Hematopoietic multipotent progenitor cell (in vitro differentiated cells): ENCODE results near the gene CMSS1. TPM values are rescaled to one million over a fixed set of nuclear protein-coding genes. Genes with fewer than 3 reads are reported as not detected.

Experiments
- DNase-seq, 3 donors: peaks; one replicate each; pipeline ENCODE4 v3.0.0-alpha.2; 2011 to 2015; ENCODE audit warnings: low read depth in 2 of 3, low spot score in 2 of 3
- total RNA-seq: library from RNA; depleted of rRNA; stranded (reverse); fragments of >200 nt; gene quantifications from one replicate; pipeline ENCODE4 v1.2.3, GENCODE V29; 2012

Gene CMSS1
- total RNA-seq, 1 donor: 3.2 TPM

GRCh38 chr3:99872923-99873254, 55.2 kb downstream of the CMSS1 start:
- no peak for DNase-seq

- no peak for DNase-seq
Measured at GRCh38 chr3:99873269-99874102, 55.8 kb downstream of the CMSS1 start.

- no peak for DNase-seq
Measured at GRCh38 chr3:99874237-99875002, 56.8 kb downstream of the CMSS1 start.

GRCh38 chr3:99875581-99875928, 57.9 kb downstream of the CMSS1 start:
- DNase-seq: no peak

GRCh38 chr3:99875929-99876841, 58.5 kb downstream of the CMSS1 start:
- DNase-seq: peak; percentile 46 to 83 (median 77)

- DNase-seq: no peak
Measured at GRCh38 chr3:99877031-99877579, 59.4 kb downstream of the CMSS1 start.

GRCh38 chr3:99878005-99878404, 60.3 kb downstream of the CMSS1 start:
- no peak for DNase-seq

GRCh38 chr3:99879275-99879674, 61.6 kb downstream of the CMSS1 start:
- DNase-seq: no peak

- no peak for DNase-seq
Measured at GRCh38 chr3:99881121-99881524, 63.5 kb downstream of the CMSS1 start.

- no peak for DNase-seq
Measured at GRCh38 chr3:99882436-99883137, 64.9 kb downstream of the CMSS1 start.

- no peak for DNase-seq
Measured at GRCh38 chr3:99883138-99883461, 65.4 kb downstream of the CMSS1 start.

- no peak for DNase-seq
Measured at GRCh38 chr3:99883693-99884092, 66.0 kb downstream of the CMSS1 start.

- no peak for DNase-seq
Measured at GRCh38 chr3:99884484-99884883, 66.8 kb downstream of the CMSS1 start.

- no peak for DNase-seq
Measured at GRCh38 chr3:99885085-99885484, 67.4 kb downstream of the CMSS1 start.

- no peak for DNase-seq
Measured at GRCh38 chr3:99885851-99886250, 68.2 kb downstream of the CMSS1 start.

GRCh38 chr3:99891610-99892285, 74.1 kb downstream of the CMSS1 start:
- DNase-seq: no peak

GRCh38 chr3:99892332-99892731, 74.7 kb downstream of the CMSS1 start:
- DNase-seq: no peak

GRCh38 chr3:99895131-99895696, 77.6 kb downstream of the CMSS1 start:
- DNase-seq: peak in 2 of 3 donors; percentile 36 to 63

GRCh38 chr3:99895703-99896441, 78.2 kb downstream of the CMSS1 start:
- peak in 2 of 3 donors; percentile 65 to 74 for DNase-seq
